Lung (tissue), 12 donors: Measurements from ENCODE around the gene MYL12A. TPM values are rescaled to one million over a fixed set of nuclear protein-coding genes. Genes with fewer than 3 reads are reported as not detected.

Experiments
- ATAC-seq: fragments of 200-7000 bp; cut with Tn5 transposase; one replicate; pipeline ENCODE4 v1.9.1; 2020; ENCODE audit warnings: moderate number of reproducible peaks; ENCODE audit not compliant: insufficient read depth, low FRiP score
- DNase-seq, 3 donors: peaks; one replicate each; pipeline ENCODE4 v3.0.0-alpha.2; 2013 to 2017
- H3K27ac ChIP-seq, 2 donors: one replicate each; pipeline ENCODE4 v1.5.1; 2013; ENCODE audit warnings: mild to moderate bottlenecking in 2 of 2, moderate library complexity in 2 of 2, control low read depth in 1 of 2, inconsistent platforms in 1 of 2, low read depth in 1 of 2, low read length in 1 of 2
- H3K27me3 ChIP-seq, 3 donors: one replicate each; pipeline ENCODE4 v1.5.1; 2013; ENCODE audit warnings: low read length in 2 of 3; ENCODE audit not compliant: control insufficient read depth in 3 of 3, insufficient read depth in 3 of 3
- H3K36me3 ChIP-seq, 4 donors: one replicate each; pipeline ENCODE4 v1.5.1; 2013; ENCODE audit warnings: low read length in 4 of 4, mild to moderate bottlenecking in 1 of 4, moderate library complexity in 1 of 4; ENCODE audit not compliant: control insufficient read depth in 4 of 4, insufficient read depth in 4 of 4
- H3K4me1 ChIP-seq, 5 donors: one replicate each; pipeline ENCODE4 v1.5.1; 2013; ENCODE audit warnings: low read length in 5 of 5, mild to moderate bottlenecking in 2 of 5, moderate library complexity in 1 of 5; ENCODE audit not compliant: control insufficient read depth in 5 of 5, insufficient read depth in 5 of 5
- H3K4me3 ChIP-seq: one replicate; pipeline ENCODE4 v1.5.1; 2013; ENCODE audit warnings: mild to moderate bottlenecking, control low read depth, moderate library complexity
- H3K9ac ChIP-seq, 2 donors: one replicate each; pipeline ENCODE4 v1.5.1; 2013; ENCODE audit warnings: low read length in 2 of 2, control low read depth in 1 of 2; ENCODE audit not compliant: insufficient read depth in 1 of 2
- H3K9me3 ChIP-seq, 4 donors: one replicate each; pipeline ENCODE4 v1.5.1; 2013; ENCODE audit warnings: low read length in 3 of 4, mild to moderate bottlenecking in 1 of 4, moderate library complexity in 1 of 4; ENCODE audit not compliant: control insufficient read depth in 4 of 4, insufficient read depth in 3 of 4
- WGBS, 2 donors: extraction: QIAGEN DNeasy Blood & Tissue Kit; methylation state at CpG; one replicate each; pipeline ENCODE4 v1.1.7; 2013; 5-methylcytosine and 5-hydroxymethylcytosine counted together
- polyA plus RNA-seq, 2 donors: library from polyadenylated mRNA; stranded (reverse); fragments of 200-250 nt; gene quantifications; one replicate each; pipeline ENCODE4 v1.2.1, GENCODE V29; 2013
- total RNA-seq, 2 donors: library from RNA; depleted of rRNA in 1 of 2; stranded (reverse); fragments of >200 nt in 1 of 2; gene quantifications; one replicate each; pipeline ENCODE4 v1.2.1, GENCODE V29; 2014 to 2021
- TF ChIP-seq, protein P1 (sequence below): IDR thresholded peaks from 2 replicates; pipeline ENCODE4 v1.5.1; 2012; ENCODE audit warnings: mild to moderate bottlenecking; ENCODE audit errors: control extremely low read depth, extremely low read depth
- donor health status: control.
- donor health status: control.
- donor health status: Bipolar disorder and iron deficiency.
- donor health status: healthy.
- donor health status: DM: yes; HTN: yes; CAD: no.

The MYL12A gene
- total and polyA plus RNA-seq, 4 donors, result 321 to 796 (median 491) TPM

GRCh38 chr18:3233433-3234168, 14.0 kb upstream of the MYL12A start:
- 92 to 94% methylated on average over 4 of the region's 4 CpGs for WGBS, 2 donors
- Histone ChIP-seq H3K4me3 (no peak overlapping the region), H3K27ac (no peak overlapping the region)

DNA sequence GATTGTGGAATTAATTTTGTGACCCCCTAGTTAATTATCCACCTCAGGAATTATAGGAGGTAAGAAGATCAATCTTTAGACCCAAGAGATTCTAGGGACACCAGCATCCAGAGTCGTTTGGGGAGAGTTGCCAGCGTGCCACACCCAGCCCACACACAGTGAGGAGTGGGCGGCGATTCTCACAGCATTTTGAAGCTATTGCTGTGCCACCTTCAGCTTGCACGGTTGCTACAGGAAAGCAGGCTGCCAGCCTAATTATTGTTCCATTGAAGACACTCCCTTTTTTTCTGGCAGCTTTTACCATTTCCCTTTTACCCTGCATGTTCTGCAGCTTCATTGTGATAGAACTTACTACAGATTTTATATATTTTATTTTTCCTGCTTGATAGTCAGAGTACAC, 13.1 kb upstream of the MYL12A start:
- Histone ChIP-seq H3K36me3 (peaks cover 0 to 1% (median 0%) of the 10 kb centered on the region in 4 donors), H3K27ac (no peak overlapping the region), H3K4me1 (peaks cover 0 to 4% (median 0%) of the 10 kb centered on the region in 5 donors), H3K9me3 (no peaks in the 10 kb centered on the region), H3K4me3 (no peak overlapping the region), H3K9ac (no peak overlapping the region), H3K27me3 (no peaks in the 10 kb centered on the region)
- DNase-seq (no peak), ATAC-seq (no peak)
- TF ChIP-seq, protein P1, sequence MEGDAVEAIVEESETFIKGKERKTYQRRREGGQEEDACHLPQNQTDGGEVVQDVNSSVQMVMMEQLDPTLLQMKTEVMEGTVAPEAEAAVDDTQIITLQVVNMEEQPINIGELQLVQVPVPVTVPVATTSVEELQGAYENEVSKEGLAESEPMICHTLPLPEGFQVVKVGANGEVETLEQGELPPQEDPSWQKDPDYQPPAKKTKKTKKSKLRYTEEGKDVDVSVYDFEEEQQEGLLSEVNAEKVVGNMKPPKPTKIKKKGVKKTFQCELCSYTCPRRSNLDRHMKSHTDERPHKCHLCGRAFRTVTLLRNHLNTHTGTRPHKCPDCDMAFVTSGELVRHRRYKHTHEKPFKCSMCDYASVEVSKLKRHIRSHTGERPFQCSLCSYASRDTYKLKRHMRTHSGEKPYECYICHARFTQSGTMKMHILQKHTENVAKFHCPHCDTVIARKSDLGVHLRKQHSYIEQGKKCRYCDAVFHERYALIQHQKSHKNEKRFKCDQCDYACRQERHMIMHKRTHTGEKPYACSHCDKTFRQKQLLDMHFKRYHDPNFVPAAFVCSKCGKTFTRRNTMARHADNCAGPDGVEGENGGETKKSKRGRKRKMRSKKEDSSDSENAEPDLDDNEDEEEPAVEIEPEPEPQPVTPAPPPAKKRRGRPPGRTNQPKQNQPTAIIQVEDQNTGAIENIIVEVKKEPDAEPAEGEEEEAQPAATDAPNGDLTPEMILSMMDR, result no peak
- 60 to 74% methylated on average over 5 of the region's 5 CpGs for WGBS, 2 donors

More at GRCh38 chr18:3233433-3234168, 14.0 kb upstream of the MYL12A start:
- no peaks in the 10 kb centered on the region for H3K9me3 ChIP-seq
- H3K4me1 ChIP-seq, result peaks cover 0 to 2% (median 0%) of the 10 kb centered on the region in 5 donors
- H3K27me3 ChIP-seq, result no peaks in the 10 kb centered on the region
- TF ChIP-seq, protein P1, result no peak
- H3K9ac ChIP-seq, result no peak overlapping the region
- no peak for ATAC-seq
- no peak for DNase-seq
- peaks cover 0 to 1% (median 0%) of the 10 kb centered on the region in 4 donors for H3K36me3 ChIP-seq

GRCh38 chr18:3235846-3236245, 11.8 kb upstream of the MYL12A start:
- peaks cover 0 to 4% (median 0%) of the 10 kb centered on the region in 5 donors for H3K4me1 ChIP-seq
- TF ChIP-seq, protein P1, result no peak
- ATAC-seq, result no peak
- H3K27ac ChIP-seq, result no peak overlapping the region
- 90 to 96% methylated on average over 2 of the region's 2 CpGs for WGBS, 2 donors
- no peaks in the 10 kb centered on the region for H3K9me3 ChIP-seq
- peaks cover 0 to 1% (median 0%) of the 10 kb centered on the region in 4 donors for H3K36me3 ChIP-seq
- H3K9ac ChIP-seq, result no peak overlapping the region
- no peak for DNase-seq
- no peak overlapping the region for H3K4me3 ChIP-seq
- no peaks in the 10 kb centered on the region for H3K27me3 ChIP-seq
